GM12873 (cell line): ENCODE results near the gene PIGK.

Experiments
- TF ChIP-seq, protein P1 (sequence below): IDR thresholded peaks from 2 replicates; pipeline ENCODE4 v1.5.1; 2012; ENCODE audit warnings: low read depth, mild to moderate bottlenecking, moderate library complexity, low read length, control low read depth; ENCODE audit not compliant: insufficient read depth; ENCODE audit errors: missing control alignments

Gene PIGK

DNA sequence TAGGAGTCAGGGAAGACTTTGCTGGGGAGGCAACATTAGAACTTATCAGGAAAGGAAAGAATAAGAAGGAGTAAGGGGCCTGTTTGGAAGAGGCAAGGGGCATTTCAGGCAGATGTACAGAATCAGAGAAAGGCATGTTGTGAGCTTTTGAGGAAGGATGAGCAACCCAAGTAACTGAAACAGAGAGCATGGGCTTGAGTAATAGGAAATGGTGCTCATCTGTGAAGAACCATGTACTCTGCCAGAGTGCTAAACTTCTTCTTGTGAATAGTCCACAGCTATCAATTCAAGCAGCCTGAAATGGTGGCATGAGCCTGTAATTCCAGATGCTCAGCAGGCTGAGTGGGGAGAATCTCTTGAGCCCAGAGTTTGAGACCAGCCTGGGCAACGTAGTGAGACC, 19.2 kb upstream of the PIGK start:
- TF ChIP-seq, protein P1, sequence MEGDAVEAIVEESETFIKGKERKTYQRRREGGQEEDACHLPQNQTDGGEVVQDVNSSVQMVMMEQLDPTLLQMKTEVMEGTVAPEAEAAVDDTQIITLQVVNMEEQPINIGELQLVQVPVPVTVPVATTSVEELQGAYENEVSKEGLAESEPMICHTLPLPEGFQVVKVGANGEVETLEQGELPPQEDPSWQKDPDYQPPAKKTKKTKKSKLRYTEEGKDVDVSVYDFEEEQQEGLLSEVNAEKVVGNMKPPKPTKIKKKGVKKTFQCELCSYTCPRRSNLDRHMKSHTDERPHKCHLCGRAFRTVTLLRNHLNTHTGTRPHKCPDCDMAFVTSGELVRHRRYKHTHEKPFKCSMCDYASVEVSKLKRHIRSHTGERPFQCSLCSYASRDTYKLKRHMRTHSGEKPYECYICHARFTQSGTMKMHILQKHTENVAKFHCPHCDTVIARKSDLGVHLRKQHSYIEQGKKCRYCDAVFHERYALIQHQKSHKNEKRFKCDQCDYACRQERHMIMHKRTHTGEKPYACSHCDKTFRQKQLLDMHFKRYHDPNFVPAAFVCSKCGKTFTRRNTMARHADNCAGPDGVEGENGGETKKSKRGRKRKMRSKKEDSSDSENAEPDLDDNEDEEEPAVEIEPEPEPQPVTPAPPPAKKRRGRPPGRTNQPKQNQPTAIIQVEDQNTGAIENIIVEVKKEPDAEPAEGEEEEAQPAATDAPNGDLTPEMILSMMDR = no peak

DNA sequence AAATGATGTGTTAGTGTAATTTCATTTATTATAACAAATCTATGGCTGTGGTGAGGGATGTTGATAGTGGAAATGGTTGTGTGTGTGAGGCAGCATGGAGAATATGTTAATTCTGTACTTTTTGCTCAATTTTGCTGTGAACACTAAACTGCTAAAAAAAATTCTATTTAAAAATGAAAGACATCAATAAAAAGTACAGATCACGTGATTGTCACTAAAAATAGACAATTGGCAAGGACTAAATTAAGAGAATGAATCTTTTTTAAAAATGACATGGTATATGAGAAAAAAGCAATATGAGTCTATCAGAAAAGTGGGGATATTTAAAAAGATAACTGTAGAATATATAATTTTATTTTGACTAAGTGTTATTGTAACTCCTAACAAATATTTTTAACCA, 15.7 kb upstream of the PIGK start:
- TF ChIP-seq, protein P1 = no peak

DNA sequence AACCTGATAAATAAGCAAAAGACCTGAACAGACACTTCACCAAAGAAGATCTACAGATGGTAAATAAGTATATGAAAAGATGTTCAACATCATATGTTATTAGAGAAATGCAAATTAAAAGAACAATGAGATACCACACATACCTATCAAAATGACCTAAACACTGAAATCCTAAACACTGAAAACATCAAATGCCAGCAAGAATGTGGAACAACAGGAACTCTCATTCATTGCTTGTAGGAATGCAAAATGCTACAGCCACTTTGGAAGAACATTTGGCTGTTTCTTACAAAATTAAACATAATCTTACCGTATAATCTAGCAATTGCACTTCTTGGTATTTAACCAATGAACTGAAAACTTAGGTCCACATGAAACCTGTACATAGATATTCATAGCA, 14.9 kb upstream of the PIGK start:
- TF ChIP-seq, protein P1 = no peak

DNA sequence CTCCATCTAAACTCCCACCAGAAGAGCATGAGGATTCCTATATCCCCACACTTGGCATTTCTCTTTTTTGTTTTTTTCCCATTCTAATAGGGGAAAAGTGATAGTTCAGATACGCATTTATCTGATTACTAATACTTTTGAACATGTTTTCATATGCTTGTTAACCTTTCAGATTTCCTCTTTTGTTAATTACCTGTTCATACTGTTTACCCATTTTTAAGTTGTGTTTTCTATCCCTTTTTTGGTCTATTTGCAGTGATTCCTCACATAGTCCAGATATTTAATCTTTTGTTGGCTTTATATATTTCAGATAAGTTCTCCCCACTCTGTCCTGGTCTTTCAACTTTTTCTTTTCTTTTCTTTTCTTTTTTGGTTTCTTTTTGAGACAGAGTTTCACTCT, 13.6 kb upstream of the PIGK start:
- TF ChIP-seq, protein P1 = no peak

DNA sequence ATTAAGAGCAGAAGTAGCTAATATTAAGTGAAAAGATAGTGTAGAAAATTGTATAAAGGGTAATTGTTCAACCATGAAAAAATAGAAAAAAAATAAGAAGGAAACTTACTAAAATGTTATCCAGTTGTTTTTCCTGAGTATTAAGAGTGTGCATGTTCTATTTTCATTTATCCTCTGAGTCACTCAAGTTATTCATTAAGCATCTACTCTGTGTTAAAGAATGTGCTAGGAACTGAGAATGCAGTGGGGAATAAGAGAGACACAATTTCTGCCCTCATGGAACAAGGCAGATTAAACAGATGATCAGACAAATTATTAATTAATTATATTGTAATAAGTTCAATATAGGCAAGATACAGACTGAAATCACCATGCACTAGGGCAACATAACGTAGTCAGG, 10.8 kb upstream of the PIGK start:
- TF ChIP-seq, protein P1 = no peak

DNA sequence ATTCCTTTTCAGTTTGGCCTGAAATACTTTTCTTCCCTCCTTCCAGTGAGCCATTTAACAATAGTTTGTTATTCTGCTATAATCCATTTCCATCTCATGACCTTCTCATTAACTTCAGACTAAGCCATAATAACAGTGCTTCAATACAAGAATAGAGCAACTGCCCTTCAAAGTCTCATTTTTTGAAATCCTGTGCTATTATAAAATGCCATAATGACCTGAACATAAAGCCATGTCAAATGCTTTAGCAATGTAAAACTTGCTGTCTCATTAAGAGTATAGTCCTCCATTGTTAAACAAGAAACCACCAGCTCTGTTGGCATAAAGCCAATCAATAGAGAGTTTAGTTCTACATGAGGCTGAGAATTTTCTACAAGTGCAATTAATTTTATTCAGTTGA, 9.6 kb upstream of the PIGK start:
- TF ChIP-seq, protein P1 = no peak

DNA sequence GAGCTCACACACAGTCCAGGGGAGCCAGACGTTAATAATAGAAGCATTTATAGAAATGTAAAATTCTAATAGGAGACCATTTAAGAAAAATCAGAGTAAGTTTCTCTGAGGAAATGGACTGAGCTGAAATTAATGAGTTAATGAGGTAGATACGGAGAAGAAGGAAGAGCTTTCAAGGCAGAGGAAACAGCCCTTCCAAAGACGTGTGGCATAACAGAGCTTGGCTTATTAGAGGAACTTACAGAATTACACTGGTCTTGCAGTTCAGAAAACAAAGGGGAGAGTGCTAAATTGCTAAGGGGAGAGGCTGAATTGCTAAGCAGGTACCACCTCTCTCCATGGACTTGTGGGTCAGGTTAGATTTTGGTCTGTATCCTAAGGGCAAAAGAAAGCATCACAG, 8.2 kb upstream of the PIGK start:
- TF ChIP-seq, protein P1 = no peak
